ENCODE data around the gene NBL1.

NBL1 gene

GRCh38 chr1:19645411-19646251 is 1.5 kb downstream of the NBL1 start:
- DNase-seq (ENCODE audit: low read depth in 2 of 2): no peak

GRCh38 chr1:19646377-19647319 is 2.5 kb downstream of the NBL1 start:
- no peak for DNase-seq (ENCODE audit: low read depth in 2 of 2)

- no peak for DNase-seq (ENCODE audit: low read depth in 2 of 2)
Observed at GRCh38 chr1:19647643-19648042, 3.5 kb downstream of the NBL1 start.

GRCh38 chr1:19648239-19648638 is 4.1 kb downstream of the NBL1 start:
- DNase-seq (ENCODE audit: low read depth in 2 of 2): no peak

GRCh38 chr1:19648689-19649088 is 4.6 kb downstream of the NBL1 start:
- no peak for DNase-seq (ENCODE audit: low read depth in 2 of 2)

- no peak for DNase-seq (ENCODE audit: low read depth in 2 of 2)
Observed at GRCh38 chr1:19650416-19651140, 6.5 kb downstream of the NBL1 start.

GRCh38 chr1:19651141-19651737 is 7.1 kb downstream of the NBL1 start:
- peak in 1 of 2 donors; percentile 34 for DNase-seq (ENCODE audit: low read depth in 2 of 2)

GRCh38 chr1:19654386-19654785 is 10.3 kb downstream of the NBL1 start:
- DNase-seq (ENCODE audit: low read depth in 2 of 2): no peak

- DNase-seq (ENCODE audit: low read depth in 2 of 2): no peak
Observed at GRCh38 chr1:19654886-19655717, 11.0 kb downstream of the NBL1 start.

GRCh38 chr1:19655718-19656080 is 11.6 kb downstream of the NBL1 start:
- no peak for DNase-seq (ENCODE audit: low read depth in 2 of 2)

- DNase-seq (ENCODE audit: low read depth in 2 of 2): no peak
Observed at GRCh38 chr1:19656134-19656779, 12.1 kb downstream of the NBL1 start.

GRCh38 chr1:19656780-19657466 is 12.8 kb downstream of the NBL1 start:
- no peak for DNase-seq (ENCODE audit: low read depth in 2 of 2)

- DNase-seq (ENCODE audit: low read depth in 2 of 2): no peak
Observed at GRCh38 chr1:19657511-19657910, 13.4 kb downstream of the NBL1 start.

- no peak for DNase-seq (ENCODE audit: low read depth in 2 of 2)
Observed at GRCh38 chr1:19658186-19658585, 14.1 kb downstream of the NBL1 start.

GRCh38 chr1:19661721-19662228 is 17.7 kb downstream of the NBL1 start:
- DNase-seq (ENCODE audit: low read depth in 2 of 2): no peak

GRCh38 chr1:19662313-19662712 is 18.2 kb downstream of the NBL1 start:
- no peak for DNase-seq (ENCODE audit: low read depth in 2 of 2)

- no peak for DNase-seq (ENCODE audit: low read depth in 2 of 2)
Observed at GRCh38 chr1:19664453-19665185, 20.5 kb downstream of the NBL1 start, which contains the start of gene HTR6. Gene HTR6 (plus strand): TSS chr1:19664875. CDS start chr1:19665754, 879 bp downstream.

GRCh38 chr1:19665186-19665495 is 21.0 kb downstream of the NBL1 start:
- no peak for DNase-seq (ENCODE audit: low read depth in 2 of 2)

Measured in stimulated activated CD8-positive, alpha-beta memory T cell treated with anti-CD3 and anti-CD28 coated beads, Interleukin-2, amount 100 ng/mL, for 1 hour (primary cell).